ENCODE measurements around the gene ZNF337.

DNA sequence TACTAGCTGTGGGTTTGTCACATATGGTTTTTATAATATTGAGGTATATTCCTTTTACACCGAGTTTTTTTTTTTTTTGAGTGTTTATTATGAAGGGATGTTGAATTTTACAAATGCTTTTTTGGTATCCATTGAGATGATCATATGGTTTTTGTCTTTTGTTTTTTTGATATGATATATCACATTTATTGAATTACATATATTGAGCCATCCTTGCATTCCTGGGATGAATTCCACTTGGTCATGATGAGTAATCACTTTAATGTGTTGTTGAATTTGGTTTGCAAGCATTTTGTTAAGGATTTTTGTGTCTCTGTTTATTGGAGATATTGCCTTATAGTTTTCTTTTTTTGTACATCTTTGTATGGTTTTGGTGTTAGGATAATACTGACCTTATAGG lies 3.3 kb upstream of the ZNF337 start:
- TF ChIP-seq, protein P1, sequence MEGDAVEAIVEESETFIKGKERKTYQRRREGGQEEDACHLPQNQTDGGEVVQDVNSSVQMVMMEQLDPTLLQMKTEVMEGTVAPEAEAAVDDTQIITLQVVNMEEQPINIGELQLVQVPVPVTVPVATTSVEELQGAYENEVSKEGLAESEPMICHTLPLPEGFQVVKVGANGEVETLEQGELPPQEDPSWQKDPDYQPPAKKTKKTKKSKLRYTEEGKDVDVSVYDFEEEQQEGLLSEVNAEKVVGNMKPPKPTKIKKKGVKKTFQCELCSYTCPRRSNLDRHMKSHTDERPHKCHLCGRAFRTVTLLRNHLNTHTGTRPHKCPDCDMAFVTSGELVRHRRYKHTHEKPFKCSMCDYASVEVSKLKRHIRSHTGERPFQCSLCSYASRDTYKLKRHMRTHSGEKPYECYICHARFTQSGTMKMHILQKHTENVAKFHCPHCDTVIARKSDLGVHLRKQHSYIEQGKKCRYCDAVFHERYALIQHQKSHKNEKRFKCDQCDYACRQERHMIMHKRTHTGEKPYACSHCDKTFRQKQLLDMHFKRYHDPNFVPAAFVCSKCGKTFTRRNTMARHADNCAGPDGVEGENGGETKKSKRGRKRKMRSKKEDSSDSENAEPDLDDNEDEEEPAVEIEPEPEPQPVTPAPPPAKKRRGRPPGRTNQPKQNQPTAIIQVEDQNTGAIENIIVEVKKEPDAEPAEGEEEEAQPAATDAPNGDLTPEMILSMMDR (conservative IDR thresholded peaks at IDR 0.05 in 1 of 2, IDR thresholded peaks at IDR 0.05 in 1 of 2; ENCODE audit: low read depth in 1 of 2, low read length in 2 of 2): no peak
- no peak for TF ChIP-seq EZH2 (IDR thresholded peaks at IDR 0.05; ENCODE audit: low read length, missing control alignments)
